Measurements from ENCODE around the gene PTPN1.

The PTPN1 gene

DNA sequence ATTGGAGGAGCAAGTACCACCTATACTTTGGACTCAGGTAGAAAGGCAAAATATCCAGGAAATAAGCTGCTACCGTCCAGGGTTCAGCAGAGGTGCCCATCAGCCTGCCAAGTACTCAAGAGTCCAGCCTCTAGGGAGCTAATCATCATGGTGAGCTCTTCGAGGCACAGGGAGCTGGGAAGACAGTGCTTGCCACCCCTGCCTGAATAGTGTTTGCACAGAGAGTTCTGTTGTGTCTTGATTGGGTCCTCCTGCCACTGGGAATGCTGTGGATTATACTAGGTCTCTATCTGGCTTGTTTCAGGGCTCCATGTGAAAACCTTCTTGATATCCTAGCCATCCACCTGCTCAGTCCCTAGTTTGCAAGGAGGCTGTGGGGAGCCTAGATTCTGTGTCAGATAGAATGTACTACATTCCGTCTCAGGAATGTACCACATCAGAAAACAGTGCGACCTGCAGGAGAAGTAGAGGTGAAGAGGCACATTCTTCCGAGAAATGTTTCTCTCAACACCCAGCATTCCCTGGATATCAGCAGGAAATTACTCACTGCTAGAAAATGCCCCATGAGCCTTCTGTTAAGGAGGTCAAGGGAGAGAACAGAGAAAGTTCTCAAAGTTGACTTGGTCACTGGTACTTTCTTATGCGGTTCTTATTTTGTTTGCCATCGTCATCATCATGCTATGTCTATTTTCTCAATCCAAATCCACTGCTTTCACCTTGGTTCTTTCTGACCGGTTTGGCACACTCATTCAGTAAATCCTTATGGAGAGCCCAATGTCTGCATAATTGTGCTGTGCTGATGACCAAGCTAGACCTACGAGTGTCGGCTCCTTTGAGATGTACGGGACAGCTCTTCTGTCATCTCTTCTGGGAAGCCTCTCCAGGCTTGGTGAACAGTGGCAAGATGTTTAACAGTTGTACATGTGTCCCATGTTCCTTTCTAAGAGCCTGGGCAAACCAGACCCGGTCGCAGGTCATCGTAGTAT is 30.7 kb downstream of the PTPN1 start:
- ATAC-seq (ENCODE audit: low read depth) = peak; percentile 93
- peak overlapping the region; percentile 76 for H3K27ac ChIP-seq (ENCODE audit: poor library complexity, severe bottlenecking)

DNA sequence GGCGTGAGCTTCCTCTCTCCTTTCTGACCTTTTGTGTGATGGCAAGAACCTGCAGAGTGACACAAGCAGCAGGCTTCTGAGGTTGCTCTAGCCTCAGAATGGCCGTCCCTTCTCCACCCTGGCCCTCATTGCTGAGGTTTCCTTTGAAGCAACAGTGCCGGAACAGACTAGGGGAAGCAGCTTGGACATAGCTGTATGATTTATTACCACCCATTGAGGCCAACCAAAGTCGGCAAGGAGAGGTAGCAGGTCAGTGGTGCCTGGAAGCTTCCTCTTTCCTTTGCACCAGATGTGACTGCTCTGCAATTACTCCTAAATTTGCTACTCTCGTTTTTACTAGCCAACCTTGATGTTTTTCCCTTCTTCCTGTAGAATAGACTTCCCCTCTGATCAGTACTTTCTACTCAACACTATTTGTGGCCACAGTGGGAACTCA is 31.4 kb downstream of the PTPN1 start:
- H3K27me3 ChIP-seq (ENCODE audit: insufficient read depth, poor library complexity, severe bottlenecking) = no peaks in the 10 kb centered on the region
- peaks cover 2% of the 10 kb centered on the region for H3K9me3 ChIP-seq (ENCODE audit: severe bottlenecking)
- H3K27ac ChIP-seq (ENCODE audit: poor library complexity, severe bottlenecking) = peak overlapping the region; percentile 76
- peaks cover 55% of the 10 kb centered on the region for H3K36me3 ChIP-seq (ENCODE audit: low read depth)
- H3K4me1 ChIP-seq (ENCODE audit: insufficient read depth, poor library complexity, severe bottlenecking) = peaks cover 43% of the 10 kb centered on the region
- ATAC-seq (ENCODE audit: low read depth) (no peak), DNase-seq (ENCODE audit: low spot score) (no peak)
- TF ChIP-seq, protein P1, sequence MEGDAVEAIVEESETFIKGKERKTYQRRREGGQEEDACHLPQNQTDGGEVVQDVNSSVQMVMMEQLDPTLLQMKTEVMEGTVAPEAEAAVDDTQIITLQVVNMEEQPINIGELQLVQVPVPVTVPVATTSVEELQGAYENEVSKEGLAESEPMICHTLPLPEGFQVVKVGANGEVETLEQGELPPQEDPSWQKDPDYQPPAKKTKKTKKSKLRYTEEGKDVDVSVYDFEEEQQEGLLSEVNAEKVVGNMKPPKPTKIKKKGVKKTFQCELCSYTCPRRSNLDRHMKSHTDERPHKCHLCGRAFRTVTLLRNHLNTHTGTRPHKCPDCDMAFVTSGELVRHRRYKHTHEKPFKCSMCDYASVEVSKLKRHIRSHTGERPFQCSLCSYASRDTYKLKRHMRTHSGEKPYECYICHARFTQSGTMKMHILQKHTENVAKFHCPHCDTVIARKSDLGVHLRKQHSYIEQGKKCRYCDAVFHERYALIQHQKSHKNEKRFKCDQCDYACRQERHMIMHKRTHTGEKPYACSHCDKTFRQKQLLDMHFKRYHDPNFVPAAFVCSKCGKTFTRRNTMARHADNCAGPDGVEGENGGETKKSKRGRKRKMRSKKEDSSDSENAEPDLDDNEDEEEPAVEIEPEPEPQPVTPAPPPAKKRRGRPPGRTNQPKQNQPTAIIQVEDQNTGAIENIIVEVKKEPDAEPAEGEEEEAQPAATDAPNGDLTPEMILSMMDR (IDR thresholded peaks at IDR 0.05; ENCODE audit: poor library complexity, severe bottlenecking) = no peak
- H3K4me3 ChIP-seq (ENCODE audit: severe bottlenecking) = no peak overlapping the region

More for the DNA sequence above, 30.7 kb downstream of the PTPN1 start:
- Histone ChIP-seq H3K36me3 (ENCODE audit: low read depth) (peaks cover 55% of the 10 kb centered on the region), H3K4me3 (ENCODE audit: severe bottlenecking) (no peak overlapping the region), H3K27me3 (ENCODE audit: insufficient read depth, poor library complexity, severe bottlenecking) (no peaks in the 10 kb centered on the region), H3K4me1 (ENCODE audit: insufficient read depth, poor library complexity, severe bottlenecking) (peaks cover 43% of the 10 kb centered on the region), H3K9me3 (ENCODE audit: severe bottlenecking) (peaks cover 2% of the 10 kb centered on the region)
- TF ChIP-seq, protein P1 (IDR thresholded peaks at IDR 0.05; ENCODE audit: poor library complexity, severe bottlenecking) = peak; percentile 44
- DNase-seq (ENCODE audit: low spot score) = no peak

DNA sequence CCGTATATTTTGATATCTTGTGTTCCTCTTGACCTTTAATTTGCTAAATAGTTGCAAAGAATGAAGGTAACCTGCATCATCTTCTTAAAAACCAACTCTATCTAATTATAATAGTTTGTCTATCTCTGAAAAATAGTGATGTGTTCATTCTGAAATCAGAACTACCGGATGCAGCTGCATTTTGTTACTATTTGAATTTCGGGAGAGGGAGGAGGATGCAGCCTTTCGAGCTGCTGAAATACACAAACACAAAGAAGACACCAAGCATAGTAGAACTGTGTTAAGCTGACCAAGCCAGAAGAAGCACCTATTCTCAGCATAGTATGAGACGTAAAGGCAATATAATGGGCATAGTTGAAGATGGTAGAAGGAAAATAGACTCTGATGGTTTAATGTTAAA is 33.1 kb downstream of the PTPN1 start:
- Histone ChIP-seq H3K36me3 (ENCODE audit: low read depth) (peaks cover 61% of the 10 kb centered on the region), H3K27me3 (ENCODE audit: insufficient read depth, poor library complexity, severe bottlenecking) (no peaks in the 10 kb centered on the region), H3K27ac (ENCODE audit: poor library complexity, severe bottlenecking) (no peak overlapping the region), H3K9me3 (ENCODE audit: severe bottlenecking) (peaks cover 2% of the 10 kb centered on the region), H3K4me3 (ENCODE audit: severe bottlenecking) (no peak overlapping the region), H3K4me1 (ENCODE audit: insufficient read depth, poor library complexity, severe bottlenecking) (peaks cover 41% of the 10 kb centered on the region)
- ATAC-seq (ENCODE audit: low read depth) (no peak), DNase-seq (ENCODE audit: low spot score) (no peak)
- TF ChIP-seq, protein P1 (IDR thresholded peaks at IDR 0.05; ENCODE audit: poor library complexity, severe bottlenecking) = no peak

DNA sequence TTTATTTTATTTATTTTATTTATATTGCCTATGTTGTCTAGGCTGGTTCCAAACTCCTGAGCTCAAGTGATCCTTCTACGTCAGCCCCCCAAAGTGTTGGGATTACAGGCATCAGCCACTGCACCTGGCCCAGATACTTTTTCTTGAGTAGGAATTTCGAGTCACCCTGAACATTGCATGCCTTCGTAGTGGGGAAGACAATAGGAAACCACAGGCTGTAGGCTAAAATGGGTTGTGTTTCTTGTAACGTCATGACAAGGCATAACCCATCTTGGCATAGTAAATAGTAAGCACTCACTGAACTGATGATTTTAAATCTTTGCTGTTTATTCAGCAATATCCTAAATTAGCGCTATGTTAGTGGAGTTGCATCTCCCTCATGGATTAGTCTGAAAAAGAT is 34.9 kb downstream of the PTPN1 start:
- H3K4me3 ChIP-seq (ENCODE audit: severe bottlenecking) = no peak overlapping the region
- H3K36me3 ChIP-seq (ENCODE audit: low read depth) = peaks cover 69% of the 10 kb centered on the region
- H3K4me1 ChIP-seq (ENCODE audit: insufficient read depth, poor library complexity, severe bottlenecking) = peaks cover 36% of the 10 kb centered on the region
- peaks cover under 1% of the 10 kb centered on the region for H3K9me3 ChIP-seq (ENCODE audit: severe bottlenecking)
- H3K27me3 ChIP-seq (ENCODE audit: insufficient read depth, poor library complexity, severe bottlenecking) = no peaks in the 10 kb centered on the region
- no peak overlapping the region for H3K27ac ChIP-seq (ENCODE audit: poor library complexity, severe bottlenecking)
- TF ChIP-seq, protein P1 (IDR thresholded peaks at IDR 0.05; ENCODE audit: poor library complexity, severe bottlenecking) = no peak
- DNase-seq (ENCODE audit: low spot score) (no peak), ATAC-seq (ENCODE audit: low read depth) (no peak)

Data from RWPE2 (cell line).